ENCODE measurements around the gene FBN3.

The FBN3 gene

GRCh38 chr19:8025316-8025715 is 124.1 kb downstream of the FBN3 start:
- TF ChIP-seq MAX (IDR thresholded peaks at IDR 0.05) (no peak), USF1 (IDR thresholded peaks at IDR 0.05) (no peak), TAF1 (IDR thresholded peaks at IDR 0.05; ENCODE audit: low read depth) (no peak), TEAD4 (IDR thresholded peaks at IDR 0.05) (no peak), CEBPB (IDR thresholded peaks at IDR 0.05) (no peak), YY1 (IDR thresholded peaks at IDR 0.05; ENCODE audit: low read depth) (no peak)

- TF ChIP-seq FOXM1 (IDR thresholded peaks at IDR 0.05; ENCODE audit: borderline replicate concordance, low read depth) (no peak), CEBPB (IDR thresholded peaks at IDR 0.05) (no peak), CREB1 (IDR thresholded peaks at IDR 0.05; ENCODE audit: low read depth) (no peak)
Observed at GRCh38 chr19:8023371-8023770, 126.0 kb downstream of the FBN3 start.

- TF ChIP-seq EP300 (IDR thresholded peaks at IDR 0.05; ENCODE audit: borderline replicate concordance) (no peak), YY1 (IDR thresholded peaks at IDR 0.05; ENCODE audit: low read depth) (no peak), TEAD4 (IDR thresholded peaks at IDR 0.05) (no peak), REST (IDR thresholded peaks at IDR 0.05; ENCODE audit: low read depth) (no peak), TCF12 (IDR thresholded peaks at IDR 0.05; ENCODE audit: low read depth) (no peak), EGR1 (IDR thresholded peaks at IDR 0.05) (no peak), FOXM1 (IDR thresholded peaks at IDR 0.05; ENCODE audit: borderline replicate concordance, low read depth) (no peak), CREB1 (IDR thresholded peaks at IDR 0.05; ENCODE audit: low read depth) (no peak), NFIC (IDR thresholded peaks at IDR 0.05) (no peak), CEBPB (IDR thresholded peaks at IDR 0.05) (no peak), USF1 (IDR thresholded peaks at IDR 0.05) (no peak), ZBTB7A (IDR thresholded peaks at IDR 0.05; ENCODE audit: low read depth) (no peak), MAX (IDR thresholded peaks at IDR 0.05) (no peak), TAF1 (IDR thresholded peaks at IDR 0.05; ENCODE audit: low read depth) (no peak), RAD21 (IDR thresholded peaks at IDR 0.05; ENCODE audit: low read depth) (no peak)
Observed at GRCh38 chr19:8022275-8022674, 127.1 kb downstream of the FBN3 start.

GRCh38 chr19:8021374-8021773 is 128.0 kb downstream of the FBN3 start:
- TF ChIP-seq MAX (IDR thresholded peaks at IDR 0.05) = no peak
- TF ChIP-seq TCF12 (IDR thresholded peaks at IDR 0.05; ENCODE audit: low read depth) = no peak
- no peak for TF ChIP-seq YY1 (IDR thresholded peaks at IDR 0.05; ENCODE audit: low read depth)

GRCh38 chr19:8020681-8021080 is 128.7 kb downstream of the FBN3 start:
- no peak for TF ChIP-seq EP300 (IDR thresholded peaks at IDR 0.05; ENCODE audit: borderline replicate concordance)
- no peak for TF ChIP-seq EGR1 (IDR thresholded peaks at IDR 0.05)
- no peak for TF ChIP-seq MAX (IDR thresholded peaks at IDR 0.05)
- no peak for TF ChIP-seq CEBPB (IDR thresholded peaks at IDR 0.05)
- TF ChIP-seq TAF1 (IDR thresholded peaks at IDR 0.05; ENCODE audit: low read depth) = no peak
- no peak for TF ChIP-seq RAD21 (IDR thresholded peaks at IDR 0.05; ENCODE audit: low read depth)
- no peak for TF ChIP-seq TCF12 (IDR thresholded peaks at IDR 0.05; ENCODE audit: low read depth)
- no peak for TF ChIP-seq ZBTB7A (IDR thresholded peaks at IDR 0.05; ENCODE audit: low read depth)

GRCh38 chr19:8017808-8018207 is 131.6 kb downstream of the FBN3 start:
- TF ChIP-seq REST (IDR thresholded peaks at IDR 0.05; ENCODE audit: low read depth) = no peak
- peak; percentile 48 for TF ChIP-seq RAD21 (IDR thresholded peaks at IDR 0.05; ENCODE audit: low read depth)
